IMR-90 (cell line): ENCODE data around the gene SHROOM3. TPM values are rescaled to one million over a fixed set of nuclear protein-coding genes. Genes with fewer than 3 reads are reported as not detected.

Experiments used
- ATAC-seq: fragments of 200-7000 bp; cut with Tn5 transposase; 2 replicates; pipeline ENCODE4 v1.9.1; 2020; ENCODE audit warnings: low read depth, mild to moderate bottlenecking, moderate library complexity
- BruUV-seq: library from RNA; stranded (reverse); fragments of 400-500 nt; replicated peaks from 2 replicates; lab custom pipeline; 2021; lab: Mats Ljungman, UMichigan
- CTCF ChIA-PET: fragments of 300-600 bp; formaldehyde crosslinking; extraction: SDS; loops from one replicate; lab custom pipeline; 2021; ENCODE audit warnings: antibody characterized with exemption; lab: Yijun Ruan, JAX
- POLR2A ChIA-PET: fragments of 300-600 bp; sonication (Branson Sonifier 250); formaldehyde crosslinking; loops from one replicate; lab custom pipeline; 2022; ENCODE audit warnings: antibody characterized with exemption; ENCODE audit not compliant: unreplicated experiment; lab: Charles Lee
- DNase-seq: peaks from one replicate; pipeline ENCODE4 v3.0.0; 2013
- H2AFZ ChIP-seq: replicated peaks from 2 replicates; pipeline ENCODE3; 2013; ENCODE audit warnings: low read length, mild to moderate bottlenecking; ENCODE audit not compliant: poor library complexity
- H2AK5ac ChIP-seq: 2 replicates; pipeline ENCODE4 v1.6.1; 2013; ENCODE audit warnings: low read depth, low read length, inconsistent platforms
- H2AK9ac ChIP-seq: replicated peaks from 2 replicates; pipeline ENCODE3; 2013; ENCODE audit warnings: mild to moderate bottlenecking, low read depth, low read length, moderate library complexity; ENCODE audit not compliant: poor library complexity
- H2BK120ac ChIP-seq: 2 replicates; pipeline ENCODE4 v1.6.1; 2013; ENCODE audit warnings: low read depth, low read length, inconsistent platforms
- H2BK15ac ChIP-seq: 3 replicates; pipeline ENCODE4 v1.6.1; 2013; ENCODE audit warnings: low read depth, low read length, inconsistent platforms
- H2BK20ac ChIP-seq: 2 replicates; pipeline ENCODE4 v1.6.1; 2013; ENCODE audit warnings: low read depth, mild to moderate bottlenecking, inconsistent platforms, low read length, moderate library complexity
- H2BK5ac ChIP-seq: 2 replicates; pipeline ENCODE4 v1.6.1; 2013; ENCODE audit warnings: mild to moderate bottlenecking, low read depth, low read length, inconsistent platforms; ENCODE audit not compliant: poor library complexity, severe bottlenecking
- H3K14ac ChIP-seq: replicated peaks from 2 replicates; pipeline ENCODE4 v1.6.1; 2013; ENCODE audit warnings: low read depth, low read length, inconsistent platforms
- H3K18ac ChIP-seq: 2 replicates; pipeline ENCODE4 v1.6.1; 2013; ENCODE audit warnings: low read depth, low read length, control low read depth
- H3K23ac ChIP-seq: 2 replicates; pipeline ENCODE4 v1.6.1; 2013; ENCODE audit warnings: low read depth, low read length, inconsistent platforms
- H3K27ac ChIP-seq: 2 replicates; pipeline ENCODE4 v1.5.1; 2013; ENCODE audit warnings: mild to moderate bottlenecking, control low read depth, low read length; ENCODE audit not compliant: insufficient read depth
- H3K27me3 ChIP-seq: 2 replicates; pipeline ENCODE4 v1.6.1; 2013; ENCODE audit warnings: low read length; ENCODE audit not compliant: control insufficient read depth, insufficient read depth
- H3K36me3 ChIP-seq: 2 replicates; pipeline ENCODE4 v1.6.1; 2013; ENCODE audit warnings: low read length, mixed read lengths; ENCODE audit not compliant: control insufficient read depth, insufficient read depth
- H3K4ac ChIP-seq: 2 replicates; pipeline ENCODE4 v1.6.1; 2013; ENCODE audit warnings: low read depth, low read length, inconsistent platforms
- H3K4me1 ChIP-seq: 2 replicates; pipeline ENCODE4 v1.6.1; 2013; ENCODE audit warnings: low read length, mixed read lengths; ENCODE audit not compliant: control insufficient read depth, insufficient read depth
- H3K4me2 ChIP-seq: 2 replicates; pipeline ENCODE4 v1.6.1; 2013; ENCODE audit warnings: low read depth, mild to moderate bottlenecking, control low read depth, low read length, moderate library complexity
- H3K4me3 ChIP-seq: 2 replicates; pipeline ENCODE4 v1.5.1; 2013; ENCODE audit warnings: low read depth, mild to moderate bottlenecking, control low read depth, low read length, moderate library complexity; ENCODE audit not compliant: insufficient read depth
- H3K56ac ChIP-seq: 2 replicates; pipeline ENCODE4 v1.6.1; 2013; ENCODE audit warnings: low read length, inconsistent platforms; ENCODE audit not compliant: insufficient read depth; ENCODE audit errors: extremely low read depth
- H3K79me1 ChIP-seq, 2 experiments: 2 replicates each; pipeline ENCODE4 v1.6.1; 2013; ENCODE audit warnings: low read length in 2 of 2, inconsistent platforms in 1 of 2, low read depth in 1 of 2
- H3K9ac ChIP-seq: 2 replicates; pipeline ENCODE4 v1.6.1; 2013; ENCODE audit warnings: low read depth, low read length, control low read depth
- H3K9me1 ChIP-seq: 2 replicates; pipeline ENCODE4 v1.6.1; 2013; ENCODE audit warnings: low read length, inconsistent platforms; ENCODE audit not compliant: insufficient read depth
- H3K9me3 ChIP-seq: 2 replicates; pipeline ENCODE4 v1.6.1; 2013; ENCODE audit warnings: low read length; ENCODE audit not compliant: control insufficient read depth, insufficient read depth
- H4K20me1 ChIP-seq: 2 replicates; pipeline ENCODE4 v1.6.1; 2013; ENCODE audit warnings: low read length, inconsistent platforms; ENCODE audit not compliant: insufficient read depth
- H4K5ac ChIP-seq: 2 replicates; pipeline ENCODE4 v1.6.1; 2013; ENCODE audit warnings: mild to moderate bottlenecking, low read depth, low read length, control low read depth
- H4K8ac ChIP-seq, 2 experiments: 2 replicates each; pipeline ENCODE4 v1.6.1; 2013; ENCODE audit warnings: low read depth in 2 of 2, low read length in 2 of 2, control low read depth in 1 of 2, inconsistent platforms in 1 of 2
- H4K91ac ChIP-seq: 2 replicates; pipeline ENCODE4 v1.6.1; 2013; ENCODE audit warnings: low read depth, low read length, inconsistent platforms; ENCODE audit not compliant: insufficient read depth
- BHLHE40 ChIP-seq: fragments of 150-350 bp; IDR thresholded peaks from 2 replicates; pipeline ENCODE4 v1.6.1; 2016; ENCODE audit warnings: mild to moderate bottlenecking, low read depth, low read length
- CEBPB ChIP-seq: IDR thresholded peaks from 2 replicates; pipeline ENCODE4 v1.6.1; 2012; ENCODE audit warnings: low read depth, low read length, improper control_type of control experiment
- CHD1 ChIP-seq: IDR thresholded peaks from 2 replicates; pipeline ENCODE4 v1.6.1; 2012; ENCODE audit warnings: low read depth, low read length, improper control_type of control experiment
- FOS ChIP-seq: fragments of 150-350 bp; IDR thresholded peaks from 2 replicates; pipeline ENCODE4 v1.6.1; 2016; ENCODE audit warnings: low read depth, low read length
- MAFK ChIP-seq: IDR thresholded peaks from 2 replicates; pipeline ENCODE4 v1.6.1; 2012; ENCODE audit warnings: low read depth, low read length, improper control_type of control experiment
- MAZ ChIP-seq: IDR thresholded peaks from 2 replicates; pipeline ENCODE4 v1.6.1; 2012; ENCODE audit warnings: low read depth, mild to moderate bottlenecking, low read length, improper control_type of control experiment, moderate library complexity, borderline replicate concordance
- MXI1 ChIP-seq: IDR thresholded peaks from 2 replicates; pipeline ENCODE4 v1.6.1; 2012; ENCODE audit warnings: low read depth, mild to moderate bottlenecking, low read length, moderate library complexity, borderline replicate concordance
- NFE2L2 ChIP-seq: fragments of 150-350 bp; IDR thresholded peaks from 2 replicates; pipeline ENCODE4 v1.6.1; 2016; ENCODE audit warnings: low read depth, mild to moderate bottlenecking, low read length
- POLR2A ChIP-seq: IDR thresholded peaks from 2 replicates; pipeline ENCODE4 v1.6.1; 2012; ENCODE audit warnings: mild to moderate bottlenecking, low read depth, low read length
- RAD21 ChIP-seq: IDR thresholded peaks from 2 replicates; pipeline ENCODE4 v1.6.1; 2012; ENCODE audit warnings: low read length, improper control_type of control experiment
- RFX5 ChIP-seq: IDR thresholded peaks from 2 replicates; pipeline ENCODE4 v1.8.0; 2012; ENCODE audit warnings: low read depth, mild to moderate bottlenecking, low read length, moderate library complexity
- WGBS, 2 experiments: methylation state at CpG; one replicate each; pipeline versions ENCODE4 v1.1.5 to v1.1.7; 2013; ENCODE audit warnings: missing lambda C conversion rate in 2 of 2; ENCODE audit not compliant: insufficient read length in 1 of 2; ENCODE audit errors: extremely low coverage in 2 of 2; 5-methylcytosine and 5-hydroxymethylcytosine counted together
- dilution Hi-C: fragments of 300-500 bp; cut with HindIII; formaldehyde crosslinking; loops from one replicate; pipeline ENCODE4 v1.14.3; 2018; ENCODE audit warnings: low sequenced_read_pairs; ENCODE audit not compliant: unreplicated experiment
- in situ Hi-C: fragments of 300-500 bp; cut with MboI; formaldehyde crosslinking; loops from 3 replicates; pipeline ENCODE4 v1.14.3; 2019; ENCODE audit warnings: low sequenced_read_pairs, inconsistent platforms, mixed read lengths
- intact Hi-C: fragments of 100-400 bp; cut with micrococcal nuclease; formaldehyde crosslinking; loops from 2 replicates; pipeline ENCODE4 v1.10.0; 2022
- polyA plus RNA-seq, 3 experiments: library from polyadenylated mRNA; depleted of rRNA; stranded (reverse); fragments of >200 nt; gene quantifications; 2 replicates each; pipeline ENCODE4 v1.2.3, GENCODE V29; 2012; ENCODE audit warnings: low replicate concordance in 1 of 3
- total RNA-seq: library from RNA; depleted of rRNA; stranded (reverse); fragments of >200 nt; gene quantifications from 2 replicates; pipeline ENCODE4 v1.2.3, GENCODE V29; 2012
- TF ChIP-seq, protein P1 (sequence below): fragments of 150-350 bp; IDR thresholded peaks from 2 replicates; pipeline ENCODE4 v1.6.1; 2017; ENCODE audit warnings: mild to moderate bottlenecking, antibody characterized with exemption, low read length, low read depth
- TF ChIP-seq, protein P2 (sequence below): fragments of 150-350 bp; IDR thresholded peaks from 2 replicates; pipeline ENCODE4 v1.6.1; 2016; ENCODE audit warnings: low read depth, mild to moderate bottlenecking, low read length, moderate library complexity, borderline replicate concordance
- TF ChIP-seq, protein P3 (sequence below): conservative IDR thresholded peaks from 2 replicates; pipeline ENCODE4 v1.5.1; 2012; ENCODE audit warnings: mild to moderate bottlenecking, low read depth, low read length, improper control_type of control experiment

Gene SHROOM3
- total and polyA plus RNA-seq, 2 of the 4 experiments (the other 2 are of a cell fraction) = 10.8 to 19.5 TPM

- Histone ChIP-seq H3K27me3 (no peaks in the 10 kb centered on the region), H3K14ac (peak overlapping the region; percentile 82), H3K56ac (no peak overlapping the region), H2AFZ (peak overlapping the region; percentile 64), H2BK15ac (peak overlapping the region; percentile 90; the same call in 2 of the 3 replicates), H3K9me3 (no peaks in the 10 kb centered on the region), H3K9ac (no peak overlapping the region), H3K27ac (peak overlapping the region; percentile 25; the same call in 1 of the 2 replicates), H2BK5ac (peak overlapping the region; percentile 53), H3K79me1 (peaks cover 0 to 9% of the 10 kb centered on the region in 2 experiments; a peak in 1 of 4 replicates), H3K23ac (peak overlapping the region; percentile 77), H4K8ac (peak overlapping the region; percentile 79 to 86; a peak in 3 of 4 replicates), H3K4me2 (no peak overlapping the region), H2BK120ac (peak overlapping the region; percentile 90), H3K36me3 (no peaks in the 10 kb centered on the region), H3K9me1 (peaks cover 7% of the 10 kb centered on the region), H3K4ac (peak overlapping the region; percentile 89), H3K4me3 (no peak overlapping the region), H4K5ac (peak overlapping the region; percentile 29; the same call in 1 of the 2 replicates), H2BK20ac (peak overlapping the region; percentile 91), H2AK5ac (peak overlapping the region; percentile 94), H2AK9ac (no peak overlapping the region), H4K20me1 (no peaks in the 10 kb centered on the region), H3K18ac (peak overlapping the region; percentile 58; the same call in 1 of the 2 replicates), H3K4me1 (peaks cover 11% of the 10 kb centered on the region), H4K91ac (peak overlapping the region; percentile 84)
- dilution Hi-C loops = no loop called here
- POLR2A ChIA-PET = no interaction called here
- CTCF ChIA-PET = no interaction called here
- DNase-seq (no peak), ATAC-seq (0 out of 2 replicates have a peak, but pooled peaks have one; percentile 16)
- intact Hi-C loops = loop anchor here (5.0 kb wide), 1 partner anchor 43 kb away; no protein-coding TSS in a partner anchor
- WGBS, 2 experiments = no CpG with 5 or more reads among the region's 4 CpGs
- in situ Hi-C loops = no loop called here
- BruUV-seq = no TSS peak
- TF ChIP-seq CEBPB (no peak), RAD21 (no peak), MAFK (no peak), CHD1 (no peak), FOS (no peak), POLR2A (no peak), BHLHE40 (no peak), NFE2L2 (no peak), MXI1 (no peak), MAZ (no peak), RFX5 (no peak)
- TF ChIP-seq, protein P1, sequence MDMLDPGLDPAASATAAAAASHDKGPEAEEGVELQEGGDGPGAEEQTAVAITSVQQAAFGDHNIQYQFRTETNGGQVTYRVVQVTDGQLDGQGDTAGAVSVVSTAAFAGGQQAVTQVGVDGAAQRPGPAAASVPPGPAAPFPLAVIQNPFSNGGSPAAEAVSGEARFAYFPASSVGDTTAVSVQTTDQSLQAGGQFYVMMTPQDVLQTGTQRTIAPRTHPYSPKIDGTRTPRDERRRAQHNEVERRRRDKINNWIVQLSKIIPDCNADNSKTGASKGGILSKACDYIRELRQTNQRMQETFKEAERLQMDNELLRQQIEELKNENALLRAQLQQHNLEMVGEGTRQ = no peak
- TF ChIP-seq, protein P2, sequence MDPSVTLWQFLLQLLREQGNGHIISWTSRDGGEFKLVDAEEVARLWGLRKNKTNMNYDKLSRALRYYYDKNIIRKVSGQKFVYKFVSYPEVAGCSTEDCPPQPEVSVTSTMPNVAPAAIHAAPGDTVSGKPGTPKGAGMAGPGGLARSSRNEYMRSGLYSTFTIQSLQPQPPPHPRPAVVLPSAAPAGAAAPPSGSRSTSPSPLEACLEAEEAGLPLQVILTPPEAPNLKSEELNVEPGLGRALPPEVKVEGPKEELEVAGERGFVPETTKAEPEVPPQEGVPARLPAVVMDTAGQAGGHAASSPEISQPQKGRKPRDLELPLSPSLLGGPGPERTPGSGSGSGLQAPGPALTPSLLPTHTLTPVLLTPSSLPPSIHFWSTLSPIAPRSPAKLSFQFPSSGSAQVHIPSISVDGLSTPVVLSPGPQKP = no peak
- TF ChIP-seq, protein P3, sequence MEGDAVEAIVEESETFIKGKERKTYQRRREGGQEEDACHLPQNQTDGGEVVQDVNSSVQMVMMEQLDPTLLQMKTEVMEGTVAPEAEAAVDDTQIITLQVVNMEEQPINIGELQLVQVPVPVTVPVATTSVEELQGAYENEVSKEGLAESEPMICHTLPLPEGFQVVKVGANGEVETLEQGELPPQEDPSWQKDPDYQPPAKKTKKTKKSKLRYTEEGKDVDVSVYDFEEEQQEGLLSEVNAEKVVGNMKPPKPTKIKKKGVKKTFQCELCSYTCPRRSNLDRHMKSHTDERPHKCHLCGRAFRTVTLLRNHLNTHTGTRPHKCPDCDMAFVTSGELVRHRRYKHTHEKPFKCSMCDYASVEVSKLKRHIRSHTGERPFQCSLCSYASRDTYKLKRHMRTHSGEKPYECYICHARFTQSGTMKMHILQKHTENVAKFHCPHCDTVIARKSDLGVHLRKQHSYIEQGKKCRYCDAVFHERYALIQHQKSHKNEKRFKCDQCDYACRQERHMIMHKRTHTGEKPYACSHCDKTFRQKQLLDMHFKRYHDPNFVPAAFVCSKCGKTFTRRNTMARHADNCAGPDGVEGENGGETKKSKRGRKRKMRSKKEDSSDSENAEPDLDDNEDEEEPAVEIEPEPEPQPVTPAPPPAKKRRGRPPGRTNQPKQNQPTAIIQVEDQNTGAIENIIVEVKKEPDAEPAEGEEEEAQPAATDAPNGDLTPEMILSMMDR = no peak
Observed at GRCh38 chr4:76564123-76564915, 129.3 kb downstream of the SHROOM3 start.
